ENCODE results near the gene ATF6. TPM values are rescaled to one million over a fixed set of nuclear protein-coding genes. Genes with fewer than 3 reads are reported as not detected.
A peak's percentile ranks its signal among the peaks of the same experiment; 100 is the strongest.

The ATF6 gene
- total RNA-seq, 1 experiment from 2014 or later: 10.6 TPM

DNA sequence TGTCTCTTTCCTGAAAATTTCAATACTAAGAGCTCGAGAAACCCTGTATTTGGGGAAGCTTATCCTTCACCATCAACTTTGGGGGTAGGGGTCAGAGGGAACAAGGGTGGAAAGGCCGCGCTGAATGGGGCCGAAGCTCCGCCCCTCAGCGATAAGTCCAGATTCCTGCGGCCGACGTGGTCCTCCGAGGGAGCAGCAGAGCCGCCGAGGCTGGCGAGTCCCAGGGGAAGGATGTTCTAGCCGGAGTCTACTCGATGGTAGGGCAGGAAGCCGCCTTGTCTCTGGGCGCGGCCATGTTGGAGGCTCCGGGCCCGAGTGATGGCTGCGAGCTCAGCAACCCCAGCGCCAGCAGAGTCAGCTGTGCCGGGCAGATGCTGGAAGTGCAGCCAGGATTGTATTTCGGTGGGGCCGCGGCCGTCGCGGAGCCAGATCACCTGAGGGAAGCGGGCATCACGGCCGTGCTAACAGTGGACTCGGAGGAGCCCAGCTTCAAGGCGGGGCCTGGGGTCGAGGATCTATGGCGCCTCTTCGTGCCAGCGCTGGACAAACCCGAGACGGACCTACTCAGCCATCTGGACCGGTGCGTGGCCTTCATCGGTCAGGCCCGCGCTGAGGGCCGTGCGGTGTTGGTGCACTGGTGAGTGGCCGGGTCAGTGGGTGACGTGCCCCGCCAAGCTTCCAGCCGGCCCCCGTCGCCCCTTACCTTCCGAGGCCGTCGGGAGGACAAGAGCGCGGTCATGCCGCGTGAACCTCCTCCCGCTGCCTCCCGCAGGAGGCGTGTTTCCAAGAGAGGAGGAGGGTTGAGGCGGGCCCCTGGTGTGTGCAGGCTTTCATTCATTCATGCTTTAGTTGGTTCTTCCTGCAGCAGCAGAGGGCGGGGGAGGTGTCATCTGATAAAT is 16.4 kb upstream of the ATF6 start, which contains the start of gene DUSP12 (continued):
- TF ChIP-seq, protein P1, sequence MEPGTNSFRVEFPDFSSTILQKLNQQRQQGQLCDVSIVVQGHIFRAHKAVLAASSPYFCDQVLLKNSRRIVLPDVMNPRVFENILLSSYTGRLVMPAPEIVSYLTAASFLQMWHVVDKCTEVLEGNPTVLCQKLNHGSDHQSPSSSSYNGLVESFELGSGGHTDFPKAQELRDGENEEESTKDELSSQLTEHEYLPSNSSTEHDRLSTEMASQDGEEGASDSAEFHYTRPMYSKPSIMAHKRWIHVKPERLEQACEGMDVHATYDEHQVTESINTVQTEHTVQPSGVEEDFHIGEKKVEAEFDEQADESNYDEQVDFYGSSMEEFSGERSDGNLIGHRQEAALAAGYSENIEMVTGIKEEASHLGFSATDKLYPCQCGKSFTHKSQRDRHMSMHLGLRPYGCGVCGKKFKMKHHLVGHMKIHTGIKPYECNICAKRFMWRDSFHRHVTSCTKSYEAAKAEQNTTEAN (CRISPR knock-in tag; IDR thresholded peaks at IDR 0.05): 0 out of 2 replicates have a peak, but pooled peaks have one; percentile 67
- TF ChIP-seq ZNF416 (CRISPR knock-in tag; IDR thresholded peaks at IDR 0.05) (no peak), TCF7 (CRISPR knock-in tag; IDR thresholded peaks at IDR 0.05; ENCODE audit: low read depth) (peak; percentile 74; the same call in 1 of the 2 replicates), NR3C1 (CRISPR knock-in tag; conservative IDR thresholded peaks at IDR 0.05; ENCODE audit: low read depth) (no peak), NFE2L1 (CRISPR knock-in tag; IDR thresholded peaks at IDR 0.05) (peak; percentile 80; the same call in 1 of the 2 replicates), SMAD4 (CRISPR knock-in tag; IDR thresholded peaks at IDR 0.05) (no peak), ESRRA (CRISPR knock-in tag; IDR thresholded peaks at IDR 0.05; ENCODE audit: borderline replicate concordance) (peak; percentile 72; the same call in 1 of the 2 replicates), HMGA2 (CRISPR knock-in tag; IDR thresholded peaks at IDR 0.05) (no peak), MYBL2 (CRISPR knock-in tag; IDR thresholded peaks at IDR 0.05) (peak; percentile 67; the same call in 1 of the 2 replicates), TP53 (CRISPR knock-in tag; IDR thresholded peaks at IDR 0.05) (no peak), CREB1 (CRISPR knock-in tag; IDR thresholded peaks at IDR 0.05) (no peak), ZNF121 (CRISPR knock-in tag; IDR thresholded peaks at IDR 0.05) (no peak), NFATC4 (CRISPR knock-in tag; IDR thresholded peaks at IDR 0.05) (no peak), GRHL2 (CRISPR knock-in tag; IDR thresholded peaks at IDR 0.05; ENCODE audit: insufficient replicate concordance, severe bottlenecking) (no peak), CBFB (CRISPR knock-in tag; IDR thresholded peaks at IDR 0.05; ENCODE audit: low read depth) (peak; percentile 79; the same call in 1 of the 2 replicates), ZNF263 (CRISPR knock-in tag; IDR thresholded peaks at IDR 0.05; ENCODE audit: low read depth) (0 out of 2 replicates have a peak, but pooled peaks have one; percentile 32)
- TF ChIP-seq, protein P2, sequence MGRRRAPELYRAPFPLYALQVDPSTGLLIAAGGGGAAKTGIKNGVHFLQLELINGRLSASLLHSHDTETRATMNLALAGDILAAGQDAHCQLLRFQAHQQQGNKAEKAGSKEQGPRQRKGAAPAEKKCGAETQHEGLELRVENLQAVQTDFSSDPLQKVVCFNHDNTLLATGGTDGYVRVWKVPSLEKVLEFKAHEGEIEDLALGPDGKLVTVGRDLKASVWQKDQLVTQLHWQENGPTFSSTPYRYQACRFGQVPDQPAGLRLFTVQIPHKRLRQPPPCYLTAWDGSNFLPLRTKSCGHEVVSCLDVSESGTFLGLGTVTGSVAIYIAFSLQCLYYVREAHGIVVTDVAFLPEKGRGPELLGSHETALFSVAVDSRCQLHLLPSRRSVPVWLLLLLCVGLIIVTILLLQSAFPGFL (CRISPR knock-in tag; IDR thresholded peaks at IDR 0.05; ENCODE audit: borderline replicate concordance): 0 out of 2 replicates have a peak, but pooled peaks have one; percentile 30
- TF ChIP-seq, protein P3, sequence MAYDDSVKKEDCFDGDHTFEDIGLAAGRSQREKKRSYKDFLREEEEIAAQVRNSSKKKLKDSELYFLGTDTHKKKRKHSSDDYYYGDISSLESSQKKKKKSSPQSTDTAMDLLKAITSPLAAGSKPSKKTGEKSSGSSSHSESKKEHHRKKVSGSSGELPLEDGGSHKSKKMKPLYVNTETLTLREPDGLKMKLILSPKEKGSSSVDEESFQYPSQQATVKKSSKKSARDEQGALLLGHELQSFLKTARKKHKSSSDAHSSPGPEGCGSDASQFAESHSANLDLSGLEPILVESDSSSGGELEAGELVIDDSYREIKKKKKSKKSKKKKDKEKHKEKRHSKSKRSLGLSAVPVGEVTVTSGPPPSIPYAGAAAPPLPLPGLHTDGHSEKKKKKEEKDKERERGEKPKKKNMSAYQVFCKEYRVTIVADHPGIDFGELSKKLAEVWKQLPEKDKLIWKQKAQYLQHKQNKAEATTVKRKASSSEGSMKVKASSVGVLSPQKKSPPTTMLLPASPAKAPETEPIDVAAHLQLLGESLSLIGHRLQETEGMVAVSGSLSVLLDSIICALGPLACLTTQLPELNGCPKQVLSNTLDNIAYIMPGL (CRISPR knock-in tag; IDR thresholded peaks at IDR 0.05): peak; percentile 94
- TF ChIP-seq, protein P4, sequence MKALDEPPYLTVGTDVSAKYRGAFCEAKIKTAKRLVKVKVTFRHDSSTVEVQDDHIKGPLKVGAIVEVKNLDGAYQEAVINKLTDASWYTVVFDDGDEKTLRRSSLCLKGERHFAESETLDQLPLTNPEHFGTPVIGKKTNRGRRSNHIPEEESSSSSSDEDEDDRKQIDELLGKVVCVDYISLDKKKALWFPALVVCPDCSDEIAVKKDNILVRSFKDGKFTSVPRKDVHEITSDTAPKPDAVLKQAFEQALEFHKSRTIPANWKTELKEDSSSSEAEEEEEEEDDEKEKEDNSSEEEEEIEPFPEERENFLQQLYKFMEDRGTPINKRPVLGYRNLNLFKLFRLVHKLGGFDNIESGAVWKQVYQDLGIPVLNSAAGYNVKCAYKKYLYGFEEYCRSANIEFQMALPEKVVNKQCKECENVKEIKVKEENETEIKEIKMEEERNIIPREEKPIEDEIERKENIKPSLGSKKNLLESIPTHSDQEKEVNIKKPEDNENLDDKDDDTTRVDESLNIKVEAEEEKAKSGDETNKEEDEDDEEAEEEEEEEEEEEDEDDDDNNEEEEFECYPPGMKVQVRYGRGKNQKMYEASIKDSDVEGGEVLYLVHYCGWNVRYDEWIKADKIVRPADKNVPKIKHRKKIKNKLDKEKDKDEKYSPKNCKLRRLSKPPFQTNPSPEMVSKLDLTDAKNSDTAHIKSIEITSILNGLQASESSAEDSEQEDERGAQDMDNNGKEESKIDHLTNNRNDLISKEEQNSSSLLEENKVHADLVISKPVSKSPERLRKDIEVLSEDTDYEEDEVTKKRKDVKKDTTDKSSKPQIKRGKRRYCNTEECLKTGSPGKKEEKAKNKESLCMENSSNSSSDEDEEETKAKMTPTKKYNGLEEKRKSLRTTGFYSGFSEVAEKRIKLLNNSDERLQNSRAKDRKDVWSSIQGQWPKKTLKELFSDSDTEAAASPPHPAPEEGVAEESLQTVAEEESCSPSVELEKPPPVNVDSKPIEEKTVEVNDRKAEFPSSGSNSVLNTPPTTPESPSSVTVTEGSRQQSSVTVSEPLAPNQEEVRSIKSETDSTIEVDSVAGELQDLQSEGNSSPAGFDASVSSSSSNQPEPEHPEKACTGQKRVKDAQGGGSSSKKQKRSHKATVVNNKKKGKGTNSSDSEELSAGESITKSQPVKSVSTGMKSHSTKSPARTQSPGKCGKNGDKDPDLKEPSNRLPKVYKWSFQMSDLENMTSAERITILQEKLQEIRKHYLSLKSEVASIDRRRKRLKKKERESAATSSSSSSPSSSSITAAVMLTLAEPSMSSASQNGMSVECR (CRISPR knock-in tag; IDR thresholded peaks at IDR 0.05; ENCODE audit: borderline replicate concordance): peak; percentile 93; the same call in 1 of the 2 replicates
- TF ChIP-seq, protein P5, sequence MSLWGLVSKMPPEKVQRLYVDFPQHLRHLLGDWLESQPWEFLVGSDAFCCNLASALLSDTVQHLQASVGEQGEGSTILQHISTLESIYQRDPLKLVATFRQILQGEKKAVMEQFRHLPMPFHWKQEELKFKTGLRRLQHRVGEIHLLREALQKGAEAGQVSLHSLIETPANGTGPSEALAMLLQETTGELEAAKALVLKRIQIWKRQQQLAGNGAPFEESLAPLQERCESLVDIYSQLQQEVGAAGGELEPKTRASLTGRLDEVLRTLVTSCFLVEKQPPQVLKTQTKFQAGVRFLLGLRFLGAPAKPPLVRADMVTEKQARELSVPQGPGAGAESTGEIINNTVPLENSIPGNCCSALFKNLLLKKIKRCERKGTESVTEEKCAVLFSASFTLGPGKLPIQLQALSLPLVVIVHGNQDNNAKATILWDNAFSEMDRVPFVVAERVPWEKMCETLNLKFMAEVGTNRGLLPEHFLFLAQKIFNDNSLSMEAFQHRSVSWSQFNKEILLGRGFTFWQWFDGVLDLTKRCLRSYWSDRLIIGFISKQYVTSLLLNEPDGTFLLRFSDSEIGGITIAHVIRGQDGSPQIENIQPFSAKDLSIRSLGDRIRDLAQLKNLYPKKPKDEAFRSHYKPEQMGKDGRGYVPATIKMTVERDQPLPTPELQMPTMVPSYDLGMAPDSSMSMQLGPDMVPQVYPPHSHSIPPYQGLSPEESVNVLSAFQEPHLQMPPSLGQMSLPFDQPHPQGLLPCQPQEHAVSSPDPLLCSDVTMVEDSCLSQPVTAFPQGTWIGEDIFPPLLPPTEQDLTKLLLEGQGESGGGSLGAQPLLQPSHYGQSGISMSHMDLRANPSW (CRISPR knock-in tag; conservative IDR thresholded peaks at IDR 0.05; ENCODE audit: low read depth): no peak
- TF ChIP-seq, protein P6, sequence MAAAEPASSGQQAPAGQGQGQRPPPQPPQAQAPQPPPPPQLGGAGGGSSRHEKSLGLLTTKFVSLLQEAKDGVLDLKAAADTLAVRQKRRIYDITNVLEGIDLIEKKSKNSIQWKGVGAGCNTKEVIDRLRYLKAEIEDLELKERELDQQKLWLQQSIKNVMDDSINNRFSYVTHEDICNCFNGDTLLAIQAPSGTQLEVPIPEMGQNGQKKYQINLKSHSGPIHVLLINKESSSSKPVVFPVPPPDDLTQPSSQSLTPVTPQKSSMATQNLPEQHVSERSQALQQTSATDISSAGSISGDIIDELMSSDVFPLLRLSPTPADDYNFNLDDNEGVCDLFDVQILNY (CRISPR knock-in tag; IDR thresholded peaks at IDR 0.05): peak; percentile 78
- TF ChIP-seq, protein P7, sequence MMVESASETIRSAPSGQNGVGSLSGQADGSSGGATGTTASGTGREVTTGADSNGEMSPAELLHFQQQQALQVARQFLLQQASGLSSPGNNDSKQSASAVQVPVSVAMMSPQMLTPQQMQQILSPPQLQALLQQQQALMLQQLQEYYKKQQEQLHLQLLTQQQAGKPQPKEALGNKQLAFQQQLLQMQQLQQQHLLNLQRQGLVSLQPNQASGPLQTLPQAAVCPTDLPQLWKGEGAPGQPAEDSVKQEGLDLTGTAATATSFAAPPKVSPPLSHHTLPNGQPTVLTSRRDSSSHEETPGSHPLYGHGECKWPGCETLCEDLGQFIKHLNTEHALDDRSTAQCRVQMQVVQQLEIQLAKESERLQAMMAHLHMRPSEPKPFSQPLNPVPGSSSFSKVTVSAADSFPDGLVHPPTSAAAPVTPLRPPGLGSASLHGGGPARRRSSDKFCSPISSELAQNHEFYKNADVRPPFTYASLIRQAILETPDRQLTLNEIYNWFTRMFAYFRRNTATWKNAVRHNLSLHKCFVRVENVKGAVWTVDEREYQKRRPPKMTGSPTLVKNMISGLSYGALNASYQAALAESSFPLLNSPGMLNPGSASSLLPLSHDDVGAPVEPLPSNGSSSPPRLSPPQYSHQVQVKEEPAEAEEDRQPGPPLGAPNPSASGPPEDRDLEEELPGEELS (CRISPR knock-in tag; IDR thresholded peaks at IDR 0.05): 0 out of 2 replicates have a peak, but pooled peaks have one; percentile 22
- TF ChIP-seq, protein P8, sequence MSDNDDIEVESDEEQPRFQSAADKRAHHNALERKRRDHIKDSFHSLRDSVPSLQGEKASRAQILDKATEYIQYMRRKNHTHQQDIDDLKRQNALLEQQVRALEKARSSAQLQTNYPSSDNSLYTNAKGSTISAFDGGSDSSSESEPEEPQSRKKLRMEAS (CRISPR knock-in tag; IDR thresholded peaks at IDR 0.05): peak; percentile 87

All from WTC11 (cell line).